Muscle of leg (tissue), 11 donors: Measurements from ENCODE around the gene PCDHA8. TPM values are rescaled to one million over a fixed set of nuclear protein-coding genes. Genes with fewer than 3 reads are reported as not detected.
"Not testable (repeated sequence)": the region's sequence is repeated elsewhere in the genome, so short reads cannot be mapped to it uniquely, and the experiment has no call there.

Experiments used
- DNase-seq: peaks from one replicate; pipeline ENCODE4 v3.0.0; 2013
- H3K27ac ChIP-seq: one replicate; pipeline ENCODE4 v1.5.1; 2013; ENCODE audit warnings: mild to moderate bottlenecking, low read length, control low read depth
- H3K27me3 ChIP-seq: one replicate; pipeline ENCODE4 v1.6.1; 2013; ENCODE audit warnings: low read length; ENCODE audit not compliant: control insufficient read depth, insufficient read depth
- H3K36me3 ChIP-seq: one replicate; pipeline ENCODE4 v1.6.1; 2013; ENCODE audit warnings: low read length; ENCODE audit not compliant: control insufficient read depth, insufficient read depth
- H3K4me1 ChIP-seq: one replicate; pipeline ENCODE4 v1.6.1; 2013; ENCODE audit warnings: low read length; ENCODE audit not compliant: control insufficient read depth, insufficient read depth
- H3K4me3 ChIP-seq: one replicate; pipeline ENCODE4 v1.5.1; 2013; ENCODE audit warnings: low read length, control low read depth
- H3K9me3 ChIP-seq: replicated peaks from 2 replicates; pipeline ENCODE4 v1.6.1; 2013; ENCODE audit warnings: low read depth, low read length; ENCODE audit not compliant: control insufficient read depth
- WGBS: methylation state at CpG from one replicate; pipeline ENCODE4 v1.1.5; 2013; ENCODE audit warnings: missing lambda C conversion rate; ENCODE audit not compliant: insufficient coverage; 5-methylcytosine and 5-hydroxymethylcytosine counted together
- polyA plus RNA-seq, 8 donors: library from polyadenylated mRNA; unstranded; fragments of 120-200 nt; gene quantifications; one replicate each; pipeline versions ENCODE4 v1.2.1 to v1.2.3, GENCODE V29; 2013; ENCODE audit warnings: inconsistent platforms in 1 of 8, low replicate concordance in 1 of 8; ENCODE audit not compliant: insufficient read length in 8 of 8, insufficient read depth in 1 of 8
- total RNA-seq: library from RNA; stranded (reverse); fragments of 120-200 nt; gene quantifications from one replicate; pipeline ENCODE4 v1.2.4, GENCODE V29; 2013

The PCDHA8 gene
- total and polyA plus RNA-seq, 9 donors, result 0.03 to 0.11 (median 0.07) TPM; not detected in 4

GRCh38 chr5:140876541-140877261 lies 35.7 kb downstream of the PCDHA8 start:
- not testable (repeated sequence) for H3K27me3 ChIP-seq, DNase-seq, H3K4me3 ChIP-seq, H3K27ac ChIP-seq, H3K4me1 ChIP-seq, H3K36me3 ChIP-seq
- H3K9me3 ChIP-seq, result peaks cover 26% of the 10 kb centered on the region
- 38% methylated on average over 80 of the region's 80 CpGs for WGBS

DNA sequence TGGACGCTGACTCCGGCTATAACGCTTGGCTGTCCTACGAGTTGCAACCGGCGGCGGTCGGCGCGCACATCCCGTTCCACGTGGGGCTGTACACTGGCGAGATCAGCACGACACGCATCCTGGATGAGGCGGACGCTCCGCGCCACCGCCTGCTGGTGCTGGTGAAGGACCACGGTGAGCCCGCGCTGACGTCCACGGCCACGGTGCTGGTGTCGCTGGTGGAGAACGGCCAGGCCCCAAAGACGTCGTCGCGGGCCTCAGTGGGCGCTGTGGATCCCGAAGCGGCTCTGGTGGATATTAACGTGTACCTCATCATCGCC lies 36.2 kb downstream of the PCDHA8 start:
- no peak for DNase-seq
- no peaks in the 10 kb centered on the region for H3K36me3 ChIP-seq
- peaks cover 23% of the 10 kb centered on the region for H3K9me3 ChIP-seq
- peaks cover 7% of the 10 kb centered on the region for H3K27me3 ChIP-seq
- 42% methylated on average over 37 of the region's 37 CpGs for WGBS
- H3K4me1 ChIP-seq, result no peaks in the 10 kb centered on the region
- no peak overlapping the region for H3K4me3 ChIP-seq
- H3K27ac ChIP-seq, result no peak overlapping the region

GRCh38 chr5:140881889-140882590 lies 41.1 kb downstream of the PCDHA8 start, which contains the start of gene PCDHA13:
TSS of gene PCDHA13 (plus strand) at chr5:140882124. CDS start at chr5:140882269, 145 bp downstream.
- peak; percentile 0 for DNase-seq
- WGBS, result 9% methylated on average over 15 of the region's 35 CpGs
- peaks cover 13% of the 10 kb centered on the region for H3K9me3 ChIP-seq
- no peak within 1 kb of the TSS for H3K4me3 ChIP-seq
- no peak within 1 kb of the TSS for H3K27ac ChIP-seq
- H3K36me3 ChIP-seq, result no peaks in the 10 kb centered on the region
- peaks cover 5% of the 10 kb centered on the region for H3K27me3 ChIP-seq
- no peaks in the 10 kb centered on the region for H3K4me1 ChIP-seq

- no peaks in the 10 kb centered on the region for H3K36me3 ChIP-seq
- peaks cover 10% of the 10 kb centered on the region for H3K9me3 ChIP-seq
- no peak overlapping the region for H3K4me3 ChIP-seq
- 24% methylated on average over 11 of the region's 12 CpGs for WGBS
- no peak for DNase-seq
- peaks cover 3% of the 10 kb centered on the region for H3K27me3 ChIP-seq
- no peak overlapping the region for H3K27ac ChIP-seq
- H3K4me1 ChIP-seq, result no peaks in the 10 kb centered on the region
Observed at GRCh38 chr5:140882591-140882899, 41.6 kb downstream of the PCDHA8 start.

DNA sequence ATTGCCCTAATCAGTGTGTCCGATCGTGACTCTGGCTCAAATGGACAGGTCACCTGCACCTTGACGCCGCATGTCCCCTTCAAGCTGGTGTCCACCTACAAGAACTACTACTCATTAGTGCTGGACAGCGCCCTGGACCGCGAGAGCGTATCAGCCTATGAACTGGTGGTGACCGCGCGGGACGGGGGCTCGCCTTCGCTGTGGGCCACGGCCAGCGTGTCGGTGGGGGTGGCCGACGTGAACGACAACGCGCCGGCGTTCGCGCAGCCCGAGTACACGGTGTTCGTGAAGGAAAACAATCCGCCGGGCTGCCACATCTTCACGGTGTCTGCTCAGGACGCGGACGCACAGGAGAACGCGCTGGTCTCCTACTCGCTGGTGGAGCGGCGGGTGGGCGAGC lies 42.4 kb downstream of the PCDHA8 start:
- 40% methylated on average over 41 of the region's 41 CpGs for WGBS
- no peak overlapping the region for H3K4me3 ChIP-seq
- no peaks in the 10 kb centered on the region for H3K36me3 ChIP-seq
- no peaks in the 10 kb centered on the region for H3K4me1 ChIP-seq
- H3K9me3 ChIP-seq, result peaks cover 10% of the 10 kb centered on the region
- H3K27me3 ChIP-seq, result peaks cover 2% of the 10 kb centered on the region
- no peak overlapping the region for H3K27ac ChIP-seq
- DNase-seq, result no peak

- H3K9me3 ChIP-seq, result peaks cover 10% of the 10 kb centered on the region
- no peak for DNase-seq
- 39% methylated on average over 79 of the region's 79 CpGs for WGBS
Observed at GRCh38 chr5:140883927-140884697, 43.1 kb downstream of the PCDHA8 start.

More at GRCh38 chr5:140883927-140884697, 43.1 kb downstream of the PCDHA8 start:
- H3K36me3 ChIP-seq, result no peaks in the 10 kb centered on the region
- H3K4me3 ChIP-seq, result no peak overlapping the region
- no peak overlapping the region for H3K27ac ChIP-seq
- no peaks in the 10 kb centered on the region for H3K4me1 ChIP-seq
- H3K27me3 ChIP-seq, result peaks cover 2% of the 10 kb centered on the region

Other genes starting within 250 kb of the PCDHA8 start
- 32.1 TPM for gene CD14, start 208.0 kb upstream of the PCDHA8 start, total RNA-seq
- gene CD14, start 208.0 kb upstream of the PCDHA8 start, polyA plus RNA-seq, result 10 to 100 TPM; 21.0 to 32.8 (median 28.4) TPM
- gene TMCO6, start 201.7 kb upstream of the PCDHA8 start, total RNA-seq, result 5.6 TPM
- gene TMCO6, start 201.7 kb upstream of the PCDHA8 start, polyA plus RNA-seq, result 10 to 100 TPM in 2 of 8 donors, 1 to 10 TPM in 6; 7.0 to 11.8 (median 8.7) TPM
- gene NDUFA2, start 193.6 kb upstream of the PCDHA8 start, total RNA-seq, result 66.3 TPM
- 10 to 100 TPM; 57.9 to 76.0 (median 67.2) TPM for gene NDUFA2, start 193.6 kb upstream of the PCDHA8 start, polyA plus RNA-seq
- 63.6 TPM for gene IK, start 193.4 kb upstream of the PCDHA8 start, total RNA-seq
- 100 to 1,000 TPM in 5 of 8 donors, 10 to 100 TPM in 3; 85.1 to 124 (median 109) TPM for gene IK, start 193.4 kb upstream of the PCDHA8 start, polyA plus RNA-seq
- 9.9 TPM for gene WDR55, start 176.3 kb upstream of the PCDHA8 start, total RNA-seq
- 10 to 100 TPM; 11.5 to 16.0 (median 13.9) TPM for gene WDR55, start 176.3 kb upstream of the PCDHA8 start, polyA plus RNA-seq
- 0.31 TPM for gene DND1, start 167.6 kb upstream of the PCDHA8 start, total RNA-seq
- under 1 TPM in 4 of 8 donors, not detected in 4; 0.12 to 0.32 (median 0.22) TPM for gene DND1, start 167.6 kb upstream of the PCDHA8 start, polyA plus RNA-seq
- 41.4 TPM for gene HARS1, start 149.8 kb upstream of the PCDHA8 start, total RNA-seq
- 10 to 100 TPM; 47.0 to 54.0 (median 51.0) TPM for gene HARS1, start 149.8 kb upstream of the PCDHA8 start, polyA plus RNA-seq
- gene HARS2, start 149.7 kb upstream of the PCDHA8 start, total RNA-seq, result 23.5 TPM
- 10 to 100 TPM; 21.8 to 29.5 (median 25.3) TPM for gene HARS2, start 149.7 kb upstream of the PCDHA8 start, polyA plus RNA-seq
- gene ZMAT2, start 140.7 kb upstream of the PCDHA8 start, total RNA-seq, result 68.5 TPM
- gene ZMAT2, start 140.7 kb upstream of the PCDHA8 start, polyA plus RNA-seq, result 100 to 1,000 TPM in 1 of 8 donors, 10 to 100 TPM in 7; 78.9 to 104 (median 90.5) TPM
- gene PCDHA1, start 55.0 kb upstream of the PCDHA8 start, total RNA-seq, result 0.04 TPM
- gene PCDHA1, start 55.0 kb upstream of the PCDHA8 start, polyA plus RNA-seq, result under 1 TPM in 4 of 8 donors, not detected in 4; 0.04 to 0.09 (median 0.06) TPM
- gene PCDHA2, start 46.3 kb upstream of the PCDHA8 start, total RNA-seq, result 0.04 TPM
- under 1 TPM in 5 of 8 donors, not detected in 3; 0.03 to 0.13 (median 0.05) TPM for gene PCDHA2, start 46.3 kb upstream of the PCDHA8 start, polyA plus RNA-seq
- gene PCDHA3, start 40.1 kb upstream of the PCDHA8 start, total RNA-seq, result 0.18 TPM
- under 1 TPM; 0.05 to 0.23 (median 0.17) TPM for gene PCDHA3, start 40.1 kb upstream of the PCDHA8 start, polyA plus RNA-seq
- gene PCDHA4, start 34.1 kb upstream of the PCDHA8 start, total RNA-seq, result 0.22 TPM
- under 1 TPM; 0.07 to 0.23 (median 0.12) TPM for gene PCDHA4, start 34.1 kb upstream of the PCDHA8 start, polyA plus RNA-seq
- gene PCDHA5, start 19.6 kb upstream of the PCDHA8 start, total RNA-seq, result 0.04 TPM
- gene PCDHA5, start 19.6 kb upstream of the PCDHA8 start, polyA plus RNA-seq, result under 1 TPM in 5 of 8 donors, not detected in 3; 0.04 to 0.30 (median 0.11) TPM
- 0.09 TPM for gene PCDHA6, start 13.2 kb upstream of the PCDHA8 start, total RNA-seq
- gene PCDHA6, start 13.2 kb upstream of the PCDHA8 start, polyA plus RNA-seq, result under 1 TPM; 0.04 to 0.36 (median 0.13) TPM
- gene PCDHA7, start 6.9 kb upstream of the PCDHA8 start, total RNA-seq, result 0.13 TPM
- under 1 TPM; 0.04 to 0.26 (median 0.13) TPM for gene PCDHA7, start 6.9 kb upstream of the PCDHA8 start, polyA plus RNA-seq
- gene PCDHA9, start 7.2 kb downstream of the PCDHA8 start, total RNA-seq, result 0.04 TPM
- gene PCDHA9, start 7.2 kb downstream of the PCDHA8 start, polyA plus RNA-seq, result under 1 TPM in 4 of 8 donors, not detected in 4; 0.03 to 0.05 (median 0.03) TPM
- 0.09 TPM for gene PCDHA10, start 14.7 kb downstream of the PCDHA8 start, total RNA-seq
- under 1 TPM; 0.04 to 0.12 (median 0.07) TPM for gene PCDHA10, start 14.7 kb downstream of the PCDHA8 start, polyA plus RNA-seq
- 0.09 TPM for gene PCDHA11, start 27.8 kb downstream of the PCDHA8 start, total RNA-seq
- under 1 TPM in 5 of 8 donors, not detected in 3; 0.04 to 0.43 (median 0.09) TPM for gene PCDHA11, start 27.8 kb downstream of the PCDHA8 start, polyA plus RNA-seq
- gene PCDHA12, start 34.1 kb downstream of the PCDHA8 start, total RNA-seq, result 0.09 TPM
- under 1 TPM in 6 of 8 donors, not detected in 2; 0.05 to 0.12 (median 0.07) TPM for gene PCDHA12, start 34.1 kb downstream of the PCDHA8 start, polyA plus RNA-seq
- 0.04 TPM for gene PCDHA13, start 40.9 kb downstream of the PCDHA8 start, total RNA-seq
- under 1 TPM in 3 of 8 donors, not detected in 5; 0.03 to 0.14 (median 0.04) TPM for gene PCDHA13, start 40.9 kb downstream of the PCDHA8 start, polyA plus RNA-seq
- 0.27 TPM for gene PCDHAC1, start 85.1 kb downstream of the PCDHA8 start, total RNA-seq
- under 1 TPM; 0.06 to 0.31 (median 0.13) TPM for gene PCDHAC1, start 85.1 kb downstream of the PCDHA8 start, polyA plus RNA-seq
- gene PCDHAC2, start 125.3 kb downstream of the PCDHA8 start, total RNA-seq, result 1.9 TPM
- 1 to 10 TPM in 6 of 8 donors, under 1 TPM in 2; 0.83 to 3.9 (median 2.0) TPM for gene PCDHAC2, start 125.3 kb downstream of the PCDHA8 start, polyA plus RNA-seq
- gene PCDHB1, start 210.2 kb downstream of the PCDHA8 start, total RNA-seq, result 0.13 TPM
- gene PCDHB1, start 210.2 kb downstream of the PCDHA8 start, polyA plus RNA-seq, result under 1 TPM; 0.05 to 0.27 (median 0.11) TPM